Stimulated activated CD4-positive, alpha-beta T cell treated with anti-CD3 and anti-CD28 coated beads, Interleukin-1b, Interleukin-23, amount 100 ng/mL, for 1 hour (primary cell): Measurements from ENCODE around the gene TSPAN5.
"Not testable (repeated sequence)": the region's sequence is repeated elsewhere in the genome, so short reads cannot be mapped to it uniquely, and the experiment has no call there.

Experiments used
- DNase-seq, 2 donors: peaks; one replicate each; pipeline ENCODE4 v3.0.0-alpha.2; 2020; ENCODE audit warnings: low read depth in 2 of 2

Gene TSPAN5

GRCh38 chr4:98555798-98556445 is 102.5 kb downstream of the TSPAN5 start:
- DNase-seq, result no peak

GRCh38 chr4:98546910-98547594 is 111.4 kb downstream of the TSPAN5 start:
- DNase-seq, result no peak

- DNase-seq, result no peak
Observed at GRCh38 chr4:98544818-98545414, 113.5 kb downstream of the TSPAN5 start.

GRCh38 chr4:98544141-98544817 is 114.1 kb downstream of the TSPAN5 start:
- no peak for DNase-seq

- DNase-seq, result no peak
Observed at GRCh38 chr4:98542011-98542410, 116.4 kb downstream of the TSPAN5 start.

GRCh38 chr4:98540803-98541202 is 117.6 kb downstream of the TSPAN5 start:
- DNase-seq, result no peak

GRCh38 chr4:98539741-98540140 is 118.7 kb downstream of the TSPAN5 start:
- no peak for DNase-seq

- no peak for DNase-seq
Observed at GRCh38 chr4:98539299-98539698, 119.1 kb downstream of the TSPAN5 start.

GRCh38 chr4:98536631-98537030 is 121.8 kb downstream of the TSPAN5 start:
- no peak for DNase-seq

- DNase-seq, result not testable (repeated sequence)
Observed at GRCh38 chr4:98534146-98534545, 124.3 kb downstream of the TSPAN5 start.

- no peak for DNase-seq
Observed at GRCh38 chr4:98530572-98530971, 127.8 kb downstream of the TSPAN5 start.

GRCh38 chr4:98529970-98530569 is 128.3 kb downstream of the TSPAN5 start:
- no peak for DNase-seq

GRCh38 chr4:98528882-98529281 is 129.5 kb downstream of the TSPAN5 start:
- DNase-seq, result no peak

- DNase-seq, result no peak
Observed at GRCh38 chr4:98527534-98528269, 130.7 kb downstream of the TSPAN5 start.

GRCh38 chr4:98524230-98524629 is 134.2 kb downstream of the TSPAN5 start:
- no peak for DNase-seq

GRCh38 chr4:98522636-98523395 is 135.6 kb downstream of the TSPAN5 start:
- DNase-seq, result no peak

GRCh38 chr4:98522062-98522461 is 136.3 kb downstream of the TSPAN5 start:
- DNase-seq, result no peak

- DNase-seq, result no peak
Observed at GRCh38 chr4:98521486-98521885, 136.9 kb downstream of the TSPAN5 start.

- DNase-seq, result no peak
Observed at GRCh38 chr4:98519268-98519977, 139.0 kb downstream of the TSPAN5 start.
